GM18511 (cell line): ENCODE data around the gene ZNF665.
"Not testable (repeated sequence)": the region's sequence is repeated elsewhere in the genome, so short reads cannot be mapped to it uniquely, and the experiment has no call there.

Source experiments
- ATAC-seq: cut with Tn5 transposase; IDR thresholded peaks from one replicate; pipeline ENCODE4 v1.9.1; 2021; ENCODE audit warnings: mild to moderate bottlenecking, moderate library complexity; ENCODE audit not compliant: unreplicated experiment

ZNF665 gene

GRCh38 chr19:53158119-53158656 is 35.0 kb downstream of the ZNF665 start:
- ATAC-seq, result no peak

- no peak for ATAC-seq
Measured at GRCh38 chr19:53157626-53158025, 35.5 kb downstream of the ZNF665 start.

- no peak for ATAC-seq
Measured at GRCh38 chr19:53156850-53157249, 36.3 kb downstream of the ZNF665 start.

- no peak for ATAC-seq
Measured at GRCh38 chr19:53147645-53148044, 45.5 kb downstream of the ZNF665 start.

- no peak for ATAC-seq
Measured at GRCh38 chr19:53140351-53140750, 52.8 kb downstream of the ZNF665 start.

GRCh38 chr19:53136432-53136831 is 56.7 kb downstream of the ZNF665 start:
- no peak for ATAC-seq

GRCh38 chr19:53132141-53132991 is 60.8 kb downstream of the ZNF665 start, which contains the start of gene ZNF415:
Gene ZNF415 (minus strand): TSS chr19:53132910. CDS start chr19:53122676, 10,234 bp downstream.
- no peak for ATAC-seq

GRCh38 chr19:53131727-53132126 is 61.4 kb downstream of the ZNF665 start:
- ATAC-seq, result no peak

GRCh38 chr19:53131085-53131590 is 62.0 kb downstream of the ZNF665 start:
- ATAC-seq, result no peak

GRCh38 chr19:53130506-53130905 is 62.7 kb downstream of the ZNF665 start:
- no peak for ATAC-seq

GRCh38 chr19:53126733-53127526 is 66.2 kb downstream of the ZNF665 start:
- ATAC-seq, result not testable (repeated sequence)

- no peak for ATAC-seq
Measured at GRCh38 chr19:53123400-53123799, 69.8 kb downstream of the ZNF665 start.
